ENCODE results near the gene GALNT14. TPM values are rescaled to one million over a fixed set of nuclear protein-coding genes. Genes with fewer than 3 reads are reported as not detected.
"Not testable (repeated sequence)": the region's sequence is repeated elsewhere in the genome, so short reads cannot be mapped to it uniquely, and the experiment has no call there.

The GALNT14 gene
- polyA plus RNA-seq, 2 donors, result 17.2 to 23.5 TPM

DNA sequence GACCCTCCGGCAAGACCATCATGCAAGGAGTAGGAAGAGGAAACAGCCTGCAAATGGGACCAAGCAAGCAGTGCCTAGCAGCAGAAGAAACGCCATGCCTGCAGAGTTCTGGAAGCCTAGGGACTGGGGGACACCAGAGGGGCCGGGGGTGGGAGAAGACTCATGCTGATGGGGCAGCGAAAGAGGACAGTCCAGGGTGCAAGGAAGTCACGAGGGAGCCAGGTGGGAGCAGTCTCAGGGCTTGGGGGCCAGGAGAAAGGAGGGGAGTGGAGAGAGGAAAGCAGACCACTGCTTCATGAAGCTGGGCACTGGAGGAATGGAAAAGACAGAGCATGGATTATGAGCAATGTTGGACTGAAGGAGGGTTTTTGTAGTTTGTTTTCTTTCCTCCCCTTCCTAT is 211.6 kb downstream of the GALNT14 start:
- H3K27ac ChIP-seq (ENCODE audit: low read depth in 2 of 2, low read length in 1 of 2), result no peak overlapping the region
- H3K4me3 ChIP-seq (ENCODE audit: low read depth in 1 of 2, low read length in 2 of 2), result no peak overlapping the region
- no peaks in the 10 kb centered on the region for H3K27me3 ChIP-seq (ENCODE audit: control insufficient read depth in 1 of 2, insufficient read depth in 2 of 2, low read length in 2 of 2)
- H3K9me3 ChIP-seq (ENCODE audit: control insufficient read depth in 2 of 2, insufficient read depth in 1 of 2, low read depth in 1 of 2, low read length in 1 of 2), result no peaks in the 10 kb centered on the region
- peaks cover 0 to 4% of the 10 kb centered on the region in 2 donors for H3K36me3 ChIP-seq (ENCODE audit: control insufficient read depth in 2 of 2, insufficient read depth in 2 of 2, low read length in 1 of 2)
- 78 to 86% methylated on average over 5 of the region's 5 CpGs for WGBS, 2 donors
- H3K4me1 ChIP-seq (ENCODE audit: control insufficient read depth in 2 of 2, insufficient read depth in 2 of 2, low read length in 1 of 2), result no peaks in the 10 kb centered on the region

DNA sequence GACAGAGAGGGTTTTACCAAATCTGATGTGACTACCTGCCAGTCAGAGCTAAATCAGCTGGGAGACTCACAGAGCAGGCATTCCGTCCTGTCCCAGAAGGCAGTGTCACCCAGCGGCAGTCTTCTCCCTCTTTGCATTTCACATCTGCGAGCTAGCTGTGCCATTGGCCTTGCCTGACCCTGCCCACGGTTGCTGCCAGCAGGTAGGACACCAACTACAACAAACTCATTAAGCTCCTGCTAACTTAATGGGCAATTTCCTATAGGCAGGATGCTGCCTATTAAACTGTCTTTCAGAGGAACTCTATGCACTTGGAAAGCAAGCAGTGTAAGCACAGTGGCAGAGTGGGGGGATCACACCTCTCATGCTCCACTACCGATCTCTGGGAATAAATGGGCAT is 214.6 kb downstream of the GALNT14 start:
- no peaks in the 10 kb centered on the region for H3K4me1 ChIP-seq (ENCODE audit: control insufficient read depth in 2 of 2, insufficient read depth in 2 of 2, low read length in 1 of 2)
- H3K27ac ChIP-seq (ENCODE audit: low read depth in 2 of 2, low read length in 1 of 2), result no peak overlapping the region
- peaks cover 0 to 2% of the 10 kb centered on the region in 2 donors for H3K36me3 ChIP-seq (ENCODE audit: control insufficient read depth in 2 of 2, insufficient read depth in 2 of 2, low read length in 1 of 2)
- 89 to 90% methylated on average over 5 of the region's 5 CpGs for WGBS, 2 donors
- no peak overlapping the region for H3K4me3 ChIP-seq (ENCODE audit: low read depth in 1 of 2, low read length in 2 of 2)
- no peaks in the 10 kb centered on the region for H3K27me3 ChIP-seq (ENCODE audit: control insufficient read depth in 1 of 2, insufficient read depth in 2 of 2, low read length in 2 of 2)
- H3K9me3 ChIP-seq (ENCODE audit: control insufficient read depth in 2 of 2, insufficient read depth in 1 of 2, low read depth in 1 of 2, low read length in 1 of 2), result no peaks in the 10 kb centered on the region

DNA sequence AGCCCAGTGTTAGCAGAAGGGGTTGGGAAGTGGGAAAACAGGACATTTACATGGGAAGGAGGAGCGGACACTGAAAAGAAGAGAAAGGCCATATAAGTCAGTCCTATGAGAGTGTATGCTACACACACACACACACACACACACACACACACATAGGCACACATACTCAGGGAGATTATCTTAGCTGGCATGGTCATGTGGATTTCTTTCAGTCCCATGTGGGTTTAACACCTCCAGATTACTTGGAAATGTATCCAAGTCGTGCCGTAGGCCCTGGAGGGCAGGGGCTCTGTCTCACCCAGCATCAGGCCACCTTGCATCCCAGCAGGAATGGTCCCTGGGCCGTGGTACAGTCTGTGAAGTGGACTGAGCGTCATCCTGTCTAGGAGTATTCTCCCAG is 217.7 kb downstream of the GALNT14 start:
- 78 to 87% methylated on average over 5 of the region's 5 CpGs for WGBS, 2 donors
- Histone ChIP-seq H3K4me3 (ENCODE audit: low read depth in 1 of 2, low read length in 2 of 2) (no peak overlapping the region), H3K9me3 (ENCODE audit: control insufficient read depth in 2 of 2, insufficient read depth in 1 of 2, low read depth in 1 of 2, low read length in 1 of 2) (no peaks in the 10 kb centered on the region), H3K27me3 (ENCODE audit: control insufficient read depth in 1 of 2, insufficient read depth in 2 of 2, low read length in 2 of 2) (no peaks in the 10 kb centered on the region), H3K36me3 (ENCODE audit: control insufficient read depth in 2 of 2, insufficient read depth in 2 of 2, low read length in 1 of 2) (peaks cover 0 to 2% of the 10 kb centered on the region in 2 donors), H3K4me1 (ENCODE audit: control insufficient read depth in 2 of 2, insufficient read depth in 2 of 2, low read length in 1 of 2) (no peaks in the 10 kb centered on the region), H3K27ac (ENCODE audit: low read depth in 2 of 2, low read length in 1 of 2) (no peak overlapping the region)

DNA sequence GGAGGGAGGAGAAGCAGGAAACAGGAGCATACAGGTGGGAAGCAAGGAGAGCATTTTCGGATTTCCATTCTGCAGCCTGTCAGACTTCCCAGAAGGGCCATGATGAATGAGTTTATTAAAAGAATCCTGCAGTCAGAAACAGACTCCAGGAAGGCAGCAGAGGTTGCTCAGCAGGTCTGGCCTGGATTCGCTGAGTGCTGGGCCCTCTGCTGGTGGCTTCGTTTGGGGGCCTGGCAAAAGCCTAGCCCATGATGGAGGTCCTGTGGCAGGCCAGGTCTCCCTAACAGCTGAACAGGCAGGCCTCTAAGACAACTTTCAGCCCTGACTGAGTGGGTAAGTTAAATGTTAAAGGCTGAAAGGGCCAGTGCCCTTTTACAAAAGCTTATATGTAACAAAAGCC is 222.8 kb downstream of the GALNT14 start:
- Histone ChIP-seq H3K4me1 (ENCODE audit: control insufficient read depth in 2 of 2, insufficient read depth in 2 of 2, low read length in 1 of 2) (no peaks in the 10 kb centered on the region), H3K36me3 (ENCODE audit: control insufficient read depth in 2 of 2, insufficient read depth in 2 of 2, low read length in 1 of 2) (peaks cover 0 to 8% of the 10 kb centered on the region in 2 donors), H3K27me3 (ENCODE audit: control insufficient read depth in 1 of 2, insufficient read depth in 2 of 2, low read length in 2 of 2) (no peaks in the 10 kb centered on the region), H3K4me3 (ENCODE audit: low read depth in 1 of 2, low read length in 2 of 2) (no peak overlapping the region), H3K27ac (ENCODE audit: low read depth in 2 of 2, low read length in 1 of 2) (no peak overlapping the region), H3K9me3 (ENCODE audit: control insufficient read depth in 2 of 2, insufficient read depth in 1 of 2, low read depth in 1 of 2, low read length in 1 of 2) (peaks cover 0 to 3% of the 10 kb centered on the region in 2 donors)
- 38% methylated on average over 3 of the region's 3 CpGs for WGBS, 2 donors

DNA sequence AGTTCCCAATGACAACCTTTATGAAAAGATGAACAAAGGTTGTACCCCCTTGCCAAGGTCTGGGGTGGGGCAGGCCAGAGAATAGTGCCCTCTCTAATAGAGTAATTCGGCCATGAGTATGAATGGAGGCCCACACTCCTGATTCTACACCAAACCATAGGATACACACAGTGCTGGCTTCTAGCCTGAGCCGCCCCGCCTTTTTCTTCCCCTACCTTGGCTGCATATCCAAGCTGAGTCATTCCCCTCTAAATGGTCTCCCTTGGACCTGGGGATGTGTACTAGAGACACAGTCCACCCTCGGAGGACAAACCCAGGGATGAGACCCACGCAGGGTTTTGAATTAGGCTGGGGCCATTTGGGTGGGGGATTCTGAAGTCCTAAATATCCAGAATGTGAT is 223.8 kb downstream of the GALNT14 start:
- 80 to 86% methylated on average over 5 of the region's 5 CpGs for WGBS, 2 donors

DNA sequence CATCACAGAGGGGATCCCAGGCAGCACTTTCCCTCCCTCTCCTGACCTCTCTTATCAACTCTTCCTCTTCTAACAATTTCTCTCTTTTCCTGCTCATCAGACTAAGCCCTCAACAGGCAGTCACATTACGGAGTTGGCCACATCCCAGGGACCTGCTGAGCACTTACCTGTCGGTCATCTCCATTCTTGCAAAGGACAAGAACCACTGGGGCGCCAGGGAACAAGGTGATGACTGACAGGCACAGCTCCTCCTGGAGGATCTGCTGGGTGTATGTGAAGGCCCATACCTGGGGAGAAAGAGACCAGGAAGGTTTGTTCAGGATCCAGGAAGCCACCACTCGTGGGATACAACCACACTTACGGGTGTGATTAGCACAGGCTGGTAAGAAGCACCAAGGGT is 226.2 kb downstream of the GALNT14 start:
- Histone ChIP-seq H3K27me3 (ENCODE audit: control insufficient read depth in 1 of 2, insufficient read depth in 2 of 2, low read length in 2 of 2) (no peaks in the 10 kb centered on the region), H3K36me3 (ENCODE audit: control insufficient read depth in 2 of 2, insufficient read depth in 2 of 2, low read length in 1 of 2) (peaks cover 0 to 9% of the 10 kb centered on the region in 2 donors), H3K4me1 (ENCODE audit: control insufficient read depth in 2 of 2, insufficient read depth in 2 of 2, low read length in 1 of 2) (no peaks in the 10 kb centered on the region), H3K27ac (ENCODE audit: low read depth in 2 of 2, low read length in 1 of 2) (no peak overlapping the region), H3K4me3 (ENCODE audit: low read depth in 1 of 2, low read length in 2 of 2) (no peak overlapping the region), H3K9me3 (ENCODE audit: control insufficient read depth in 2 of 2, insufficient read depth in 1 of 2, low read depth in 1 of 2, low read length in 1 of 2) (peaks cover 0 to 3% of the 10 kb centered on the region in 2 donors)
- WGBS, 2 donors, result 84 to 93% methylated on average over 5 of the region's 5 CpGs

More for the DNA sequence above, 223.8 kb downstream of the GALNT14 start:
- Histone ChIP-seq H3K27me3 (ENCODE audit: control insufficient read depth in 1 of 2, insufficient read depth in 2 of 2, low read length in 2 of 2) (no peaks in the 10 kb centered on the region), H3K4me1 (ENCODE audit: control insufficient read depth in 2 of 2, insufficient read depth in 2 of 2, low read length in 1 of 2) (no peaks in the 10 kb centered on the region), H3K4me3 (ENCODE audit: low read depth in 1 of 2, low read length in 2 of 2) (no peak overlapping the region), H3K27ac (ENCODE audit: low read depth in 2 of 2, low read length in 1 of 2) (no peak overlapping the region), H3K9me3 (ENCODE audit: control insufficient read depth in 2 of 2, insufficient read depth in 1 of 2, low read depth in 1 of 2, low read length in 1 of 2) (peaks cover 0 to 3% of the 10 kb centered on the region in 2 donors), H3K36me3 (ENCODE audit: control insufficient read depth in 2 of 2, insufficient read depth in 2 of 2, low read length in 1 of 2) (peaks cover 0 to 9% of the 10 kb centered on the region in 2 donors)

DNA sequence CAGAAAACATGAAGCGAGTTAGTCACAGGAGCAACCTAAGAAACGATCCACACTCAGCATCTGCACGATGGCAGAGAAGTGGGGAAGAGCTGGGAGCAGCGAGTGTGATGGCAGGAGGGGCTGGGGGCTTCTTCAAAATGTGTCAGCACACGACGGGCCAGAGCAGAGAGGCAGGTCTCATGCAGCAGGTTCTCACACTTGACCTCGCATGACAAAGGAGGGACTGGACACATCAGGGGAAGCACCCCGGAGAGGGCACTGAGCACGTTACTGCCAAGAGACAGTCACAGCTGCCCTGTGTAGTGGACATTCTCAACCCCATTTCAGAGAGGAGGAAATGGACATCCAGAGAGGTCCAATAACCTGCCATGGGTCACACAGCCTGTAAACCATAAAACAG is 226.9 kb downstream of the GALNT14 start:
- Histone ChIP-seq H3K9me3 (ENCODE audit: control insufficient read depth in 2 of 2, insufficient read depth in 1 of 2, low read depth in 1 of 2, low read length in 1 of 2) (peaks cover 0 to 3% of the 10 kb centered on the region in 2 donors), H3K4me1 (ENCODE audit: control insufficient read depth in 2 of 2, insufficient read depth in 2 of 2, low read length in 1 of 2) (no peaks in the 10 kb centered on the region), H3K27ac (ENCODE audit: low read depth in 2 of 2, low read length in 1 of 2) (no peak overlapping the region), H3K27me3 (ENCODE audit: control insufficient read depth in 1 of 2, insufficient read depth in 2 of 2, low read length in 2 of 2) (no peaks in the 10 kb centered on the region), H3K36me3 (ENCODE audit: control insufficient read depth in 2 of 2, insufficient read depth in 2 of 2, low read length in 1 of 2) (peaks cover 0 to 9% of the 10 kb centered on the region in 2 donors), H3K4me3 (ENCODE audit: low read depth in 1 of 2, low read length in 2 of 2) (no peak overlapping the region)
- WGBS, 2 donors, result 81 to 88% methylated on average over 9 of the region's 9 CpGs

DNA sequence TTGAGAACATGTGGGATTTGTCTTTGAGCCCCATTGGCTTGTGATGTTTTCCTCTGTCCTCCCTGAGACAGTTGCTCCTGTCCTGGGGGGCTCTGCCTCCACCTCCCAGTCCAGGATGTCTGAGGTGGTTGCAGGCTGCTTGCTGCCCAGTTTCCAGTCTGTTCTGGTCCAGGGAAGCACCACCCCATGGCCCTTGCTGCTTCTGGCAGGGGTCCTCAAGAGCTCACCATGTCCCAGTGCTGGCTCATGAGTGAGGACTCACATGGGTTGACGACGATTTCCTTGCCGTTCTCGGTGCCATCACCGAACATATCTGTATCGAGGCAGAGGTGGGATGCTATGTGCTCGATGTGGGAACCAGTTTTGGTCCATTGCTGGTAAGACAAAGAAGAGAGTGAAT is 227.6 kb downstream of the GALNT14 start:
- no peaks in the 10 kb centered on the region for H3K27me3 ChIP-seq (ENCODE audit: control insufficient read depth in 1 of 2, insufficient read depth in 2 of 2, low read length in 2 of 2)

DNA sequence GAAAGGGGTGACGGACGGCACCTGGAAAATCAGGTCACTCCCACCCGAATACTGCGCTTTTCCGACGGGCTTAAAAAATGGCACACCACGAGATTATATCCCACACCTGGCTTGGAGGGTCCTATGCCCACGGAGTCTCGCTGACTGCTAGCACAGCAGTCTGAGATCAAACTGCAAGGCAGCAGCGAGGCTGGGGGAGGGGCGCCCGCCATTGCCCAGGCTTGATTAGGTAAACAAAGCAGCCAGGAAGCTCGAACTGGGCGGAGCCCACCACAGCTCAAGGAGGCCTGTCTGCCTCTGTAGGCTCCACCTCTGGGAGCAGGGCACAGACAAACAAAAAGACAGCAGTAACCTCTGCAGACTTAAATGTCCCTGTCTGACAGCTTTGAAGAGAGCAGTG is 233.8 kb downstream of the GALNT14 start:
- H3K4me3 ChIP-seq (ENCODE audit: low read depth in 1 of 2, low read length in 2 of 2); H3K27ac ChIP-seq (ENCODE audit: low read depth in 2 of 2, low read length in 1 of 2); H3K4me1 ChIP-seq (ENCODE audit: control insufficient read depth in 2 of 2, insufficient read depth in 2 of 2, low read length in 1 of 2); H3K27me3 ChIP-seq (ENCODE audit: control insufficient read depth in 1 of 2, insufficient read depth in 2 of 2, low read length in 2 of 2); H3K9me3 ChIP-seq (ENCODE audit: control insufficient read depth in 2 of 2, insufficient read depth in 1 of 2, low read depth in 1 of 2, low read length in 1 of 2); H3K36me3 ChIP-seq (ENCODE audit: control insufficient read depth in 2 of 2, insufficient read depth in 2 of 2, low read length in 1 of 2): not testable (repeated sequence)
- WGBS, 2 donors, result 72 to 79% methylated on average over 9 to 14 of the region's 14 CpGs

More for the DNA sequence above, 227.6 kb downstream of the GALNT14 start:
- Histone ChIP-seq H3K36me3 (ENCODE audit: control insufficient read depth in 2 of 2, insufficient read depth in 2 of 2, low read length in 1 of 2) (peaks cover 0 to 9% of the 10 kb centered on the region in 2 donors), H3K27ac (ENCODE audit: low read depth in 2 of 2, low read length in 1 of 2) (no peak overlapping the region), H3K9me3 (ENCODE audit: control insufficient read depth in 2 of 2, insufficient read depth in 1 of 2, low read depth in 1 of 2, low read length in 1 of 2) (peaks cover 0 to 3% of the 10 kb centered on the region in 2 donors), H3K4me1 (ENCODE audit: control insufficient read depth in 2 of 2, insufficient read depth in 2 of 2, low read length in 1 of 2) (no peaks in the 10 kb centered on the region), H3K4me3 (ENCODE audit: low read depth in 1 of 2, low read length in 2 of 2) (no peak overlapping the region)
- WGBS, 2 donors, result 95% methylated on average over 7 of the region's 7 CpGs

DNA sequence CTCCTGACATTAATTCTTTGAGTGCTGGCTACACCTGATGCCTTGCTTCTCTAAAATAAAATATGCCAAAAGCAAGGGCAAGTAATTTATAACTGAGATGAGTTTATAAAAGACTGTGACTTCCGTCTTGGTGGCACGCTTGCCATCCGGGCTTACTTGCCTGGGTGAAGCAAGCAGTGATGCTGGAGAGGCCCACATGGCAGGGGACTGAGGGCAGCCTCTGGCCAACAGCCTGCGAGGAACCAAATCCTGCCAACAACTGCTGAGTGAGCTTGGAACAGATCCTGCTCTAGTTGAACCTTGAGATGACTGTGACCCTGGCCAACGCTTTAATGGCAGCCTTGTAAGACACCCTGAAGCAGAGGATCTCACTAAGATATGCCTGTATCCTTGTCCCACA is 234.9 kb downstream of the GALNT14 start:
- no peak overlapping the region for H3K27ac ChIP-seq (ENCODE audit: low read depth in 2 of 2, low read length in 1 of 2)
- peaks cover 0 to 2% of the 10 kb centered on the region in 2 donors for H3K36me3 ChIP-seq (ENCODE audit: control insufficient read depth in 2 of 2, insufficient read depth in 2 of 2, low read length in 1 of 2)
- peaks cover 0 to 6% of the 10 kb centered on the region in 2 donors for H3K9me3 ChIP-seq (ENCODE audit: control insufficient read depth in 2 of 2, insufficient read depth in 1 of 2, low read depth in 1 of 2, low read length in 1 of 2)
- H3K4me1 ChIP-seq (ENCODE audit: control insufficient read depth in 2 of 2, insufficient read depth in 2 of 2, low read length in 1 of 2), result no peaks in the 10 kb centered on the region
- whole genome bisulfite sequencing, 2 donors, result 88 to 95% methylated on average over 5 of the region's 5 CpGs
- H3K4me3 ChIP-seq (ENCODE audit: low read depth in 1 of 2, low read length in 2 of 2), result no peak overlapping the region
- no peaks in the 10 kb centered on the region for H3K27me3 ChIP-seq (ENCODE audit: control insufficient read depth in 1 of 2, insufficient read depth in 2 of 2, low read length in 2 of 2)
